ENCODE data around the gene LRRK1. TPM values are rescaled to one million over a fixed set of nuclear protein-coding genes. Genes with fewer than 3 reads are reported as not detected.
A peak's percentile ranks its signal among the peaks of the same experiment; 100 is the strongest.

The LRRK1 gene
- total RNA-seq, 1 experiment from 2014 or later, result 7.0 TPM

DNA sequence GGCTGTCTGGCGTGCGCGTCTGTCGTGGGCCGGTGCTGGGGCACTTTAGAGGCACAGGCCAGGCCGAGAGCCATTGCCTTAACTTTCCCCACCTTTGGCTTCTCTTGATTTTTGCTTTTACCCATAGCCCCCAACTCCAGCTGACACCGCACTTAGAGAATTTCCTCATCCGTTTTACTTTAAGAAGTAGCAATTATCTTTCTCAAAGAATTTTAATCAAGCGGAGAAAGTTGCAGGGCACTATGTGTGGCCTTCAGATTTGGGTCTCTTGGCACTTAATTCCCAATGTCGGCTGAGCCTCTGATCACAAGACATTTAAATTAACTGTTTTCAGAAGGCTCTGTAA lies 38.3 kb upstream of the LRRK1 start:
- Histone ChIP-seq H3K4me3 (ENCODE audit: low read length) (peak overlapping the region; percentile 78), H3K9ac (ENCODE audit: low read length) (peak overlapping the region; percentile 100), H3K9me3 (ENCODE audit: low read length) (no peaks in the 10 kb centered on the region), H3K27me3 (ENCODE audit: low read length) (no peaks in the 10 kb centered on the region), H3K4me2 (ENCODE audit: low read length) (peak overlapping the region; percentile 92), H4K20me1 (ENCODE audit: low read length) (peaks cover 59% of the 10 kb centered on the region), H3K27ac (ENCODE audit: low read length) (peak overlapping the region; percentile 95), H3K79me2 (ENCODE audit: low read length) (peaks cover 89% of the 10 kb centered on the region), H2AFZ (ENCODE audit: low read length) (no peak overlapping the region), H3K4me1 (ENCODE audit: insufficient read depth, low read length) (peaks cover 45% of the 10 kb centered on the region), H3F3A (ENCODE audit: low read length, unreplicated experiment) (peaks cover 39% of the 10 kb centered on the region), H3K36me3 (ENCODE audit: low read depth, low read length) (peaks cover 58% of the 10 kb centered on the region), H3K9me2 (replicated peaks; ENCODE audit: low read length) (no peaks in the 10 kb centered on the region)
- no peak for ATAC-seq
- DNase-seq, result no peak
- TF ChIP-seq, protein P1, sequence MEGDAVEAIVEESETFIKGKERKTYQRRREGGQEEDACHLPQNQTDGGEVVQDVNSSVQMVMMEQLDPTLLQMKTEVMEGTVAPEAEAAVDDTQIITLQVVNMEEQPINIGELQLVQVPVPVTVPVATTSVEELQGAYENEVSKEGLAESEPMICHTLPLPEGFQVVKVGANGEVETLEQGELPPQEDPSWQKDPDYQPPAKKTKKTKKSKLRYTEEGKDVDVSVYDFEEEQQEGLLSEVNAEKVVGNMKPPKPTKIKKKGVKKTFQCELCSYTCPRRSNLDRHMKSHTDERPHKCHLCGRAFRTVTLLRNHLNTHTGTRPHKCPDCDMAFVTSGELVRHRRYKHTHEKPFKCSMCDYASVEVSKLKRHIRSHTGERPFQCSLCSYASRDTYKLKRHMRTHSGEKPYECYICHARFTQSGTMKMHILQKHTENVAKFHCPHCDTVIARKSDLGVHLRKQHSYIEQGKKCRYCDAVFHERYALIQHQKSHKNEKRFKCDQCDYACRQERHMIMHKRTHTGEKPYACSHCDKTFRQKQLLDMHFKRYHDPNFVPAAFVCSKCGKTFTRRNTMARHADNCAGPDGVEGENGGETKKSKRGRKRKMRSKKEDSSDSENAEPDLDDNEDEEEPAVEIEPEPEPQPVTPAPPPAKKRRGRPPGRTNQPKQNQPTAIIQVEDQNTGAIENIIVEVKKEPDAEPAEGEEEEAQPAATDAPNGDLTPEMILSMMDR (conservative IDR thresholded peaks at IDR 0.05; ENCODE audit: low read depth, low read length), result no peak
- TF ChIP-seq EZH2phosphoT487 (IDR thresholded peaks at IDR 0.05; ENCODE audit: borderline replicate concordance, low read length) (no peak), EZH2 (IDR thresholded peaks at IDR 0.05; ENCODE audit: low read length, unreplicated experiment) (no peak)
- POLR2A ChIA-PET (ENCODE audit: unreplicated experiment), result interaction anchor here (1.7 kb wide), 1 partner anchor 159 kb away, joined by 11 read pairs; no protein-coding TSS in a partner anchor
- BruUV-seq (replicated peaks), result no TSS peak
- CTCF ChIA-PET, result no interaction called here
- intact Hi-C loops (cut with micrococcal nuclease), result no loop called here

DNA sequence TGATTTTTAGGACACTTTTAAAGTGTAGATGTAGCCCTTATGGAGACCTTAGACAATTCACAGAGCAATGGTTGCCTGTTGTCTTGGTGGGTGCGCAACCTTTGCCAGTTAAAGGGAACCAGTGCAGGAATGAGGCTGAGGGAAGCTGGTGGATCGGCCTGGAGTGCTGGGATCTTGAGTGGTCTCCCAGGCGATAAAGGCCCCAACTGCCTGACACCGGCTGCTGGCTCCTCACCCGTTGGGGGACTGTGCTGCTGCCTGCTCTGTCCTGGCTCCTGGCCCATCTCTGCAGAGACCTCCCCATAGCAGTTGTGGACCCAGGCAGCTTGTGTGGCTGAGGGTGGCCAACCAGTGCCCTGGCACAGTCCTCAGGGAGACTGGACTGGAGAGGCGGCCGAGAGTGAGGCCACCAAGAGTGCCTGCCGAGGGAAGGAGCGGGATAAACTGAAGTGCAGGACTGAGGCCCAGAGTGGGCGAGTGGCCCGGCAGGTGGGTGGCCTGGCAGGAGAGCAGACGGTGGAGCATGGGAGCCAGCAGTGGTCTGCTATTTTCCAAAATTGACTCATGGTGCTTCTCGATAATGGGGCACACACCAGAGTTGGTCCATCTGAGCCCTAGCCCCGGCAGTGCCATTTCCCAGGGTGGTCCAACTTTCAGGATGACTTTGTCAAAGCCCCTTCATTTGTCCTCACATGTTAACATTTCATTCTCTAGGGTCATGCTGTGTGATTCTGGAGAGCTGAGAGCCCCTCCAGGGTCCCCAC lies 37.4 kb upstream of the LRRK1 start:
- H3K9me2 ChIP-seq (replicated peaks; ENCODE audit: low read length), result no peaks in the 10 kb centered on the region
- POLR2A ChIA-PET (ENCODE audit: unreplicated experiment), result no interaction called here
- H3K4me2 ChIP-seq (ENCODE audit: low read length), result peak overlapping the region; percentile 92
- peaks cover 67% of the 10 kb centered on the region for H3K36me3 ChIP-seq (ENCODE audit: low read depth, low read length)
- peak overlapping the region; percentile 78 for H3K4me3 ChIP-seq (ENCODE audit: low read length)
- no peaks in the 10 kb centered on the region for H3K27me3 ChIP-seq (ENCODE audit: low read length)
- H3K9ac ChIP-seq (ENCODE audit: low read length), result peak overlapping the region; percentile 100
- no TSS peak for BruUV-seq (replicated peaks)
- CTCF ChIA-PET, result no interaction called here
- H3F3A ChIP-seq (ENCODE audit: low read length, unreplicated experiment), result peaks cover 48% of the 10 kb centered on the region
- no peaks in the 10 kb centered on the region for H3K9me3 ChIP-seq (ENCODE audit: low read length)
- TF ChIP-seq, protein P1 (conservative IDR thresholded peaks at IDR 0.05; ENCODE audit: low read depth, low read length), result no peak
- TF ChIP-seq EZH2phosphoT487 (IDR thresholded peaks at IDR 0.05; ENCODE audit: borderline replicate concordance, low read length), result no peak
- no peak for TF ChIP-seq EZH2 (IDR thresholded peaks at IDR 0.05; ENCODE audit: low read length, unreplicated experiment)
- intact Hi-C loops (cut with micrococcal nuclease), result no loop called here
- peaks cover 54% of the 10 kb centered on the region for H3K4me1 ChIP-seq (ENCODE audit: insufficient read depth, low read length)
- peaks cover 67% of the 10 kb centered on the region for H4K20me1 ChIP-seq (ENCODE audit: low read length)
- ATAC-seq, result peak; percentile 1
- peak; percentile 12 for DNase-seq
- H2AFZ ChIP-seq (ENCODE audit: low read length), result no peak overlapping the region
- H3K79me2 ChIP-seq (ENCODE audit: low read length), result peaks cover 95% of the 10 kb centered on the region
- H3K27ac ChIP-seq (ENCODE audit: low read length), result peak overlapping the region; percentile 95

DNA sequence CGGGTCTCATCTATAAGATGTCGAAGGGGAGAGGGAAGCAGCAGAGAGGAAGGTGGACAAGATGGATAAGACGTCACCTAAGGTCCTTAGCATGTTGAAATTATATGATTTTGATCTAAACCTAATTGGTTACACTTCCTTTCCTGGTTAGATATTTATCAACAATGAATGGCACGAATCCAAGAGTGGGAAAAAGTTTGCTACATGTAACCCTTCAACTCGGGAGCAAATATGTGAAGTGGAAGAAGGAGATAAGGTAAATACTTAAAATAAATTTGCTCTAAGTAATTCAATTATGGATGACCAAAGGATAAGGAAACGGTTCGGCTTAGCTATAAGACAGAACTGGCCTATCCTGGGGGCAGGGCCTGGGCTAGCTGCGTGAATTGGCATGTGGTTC lies 34.0 kb upstream of the LRRK1 start:
- no peaks in the 10 kb centered on the region for H3K27me3 ChIP-seq (ENCODE audit: low read length)
- no peak for TF ChIP-seq EZH2 (IDR thresholded peaks at IDR 0.05; ENCODE audit: low read length, unreplicated experiment)
- TF ChIP-seq, protein P1 (conservative IDR thresholded peaks at IDR 0.05; ENCODE audit: low read depth, low read length), result no peak
- no peak for TF ChIP-seq EZH2phosphoT487 (IDR thresholded peaks at IDR 0.05; ENCODE audit: borderline replicate concordance, low read length)
- H3F3A ChIP-seq (ENCODE audit: low read length, unreplicated experiment), result peaks cover 70% of the 10 kb centered on the region
- H3K4me1 ChIP-seq (ENCODE audit: insufficient read depth, low read length), result peaks cover 66% of the 10 kb centered on the region
- no TSS peak for BruUV-seq (replicated peaks)
- DNase-seq (no peak), ATAC-seq (no peak)
- peak overlapping the region; percentile 92 for H3K4me2 ChIP-seq (ENCODE audit: low read length)
- H2AFZ ChIP-seq (ENCODE audit: low read length), result no peak overlapping the region
- H3K4me3 ChIP-seq (ENCODE audit: low read length), result peak overlapping the region; percentile 78
- H4K20me1 ChIP-seq (ENCODE audit: low read length), result peaks cover 95% of the 10 kb centered on the region
- H3K27ac ChIP-seq (ENCODE audit: low read length), result peak overlapping the region; percentile 95
- no peaks in the 10 kb centered on the region for H3K9me3 ChIP-seq (ENCODE audit: low read length)
- peak overlapping the region; percentile 100 for H3K9ac ChIP-seq (ENCODE audit: low read length)
- H3K79me2 ChIP-seq (ENCODE audit: low read length), result peaks cover 99% of the 10 kb centered on the region
- ChIA-PET CTCF (no interaction called here), POLR2A (ENCODE audit: unreplicated experiment) (no interaction called here)
- peaks cover 96% of the 10 kb centered on the region for H3K36me3 ChIP-seq (ENCODE audit: low read depth, low read length)
- H3K9me2 ChIP-seq (replicated peaks; ENCODE audit: low read length), result no peaks in the 10 kb centered on the region
- intact Hi-C loops (cut with micrococcal nuclease), result no loop called here
